ENCODE results near the gene LINC00237.

The LINC00237 gene

GRCh38 chr20:21134883-21135493, 28.8 kb upstream of the LINC00237 start:
- TF ChIP-seq CTCF (IDR thresholded peaks at IDR 0.05; ENCODE audit: insufficient read depth, missing control alignments), result no peak
- DNase-seq (ENCODE audit: insufficient read length, low spot score) (no peak), FAIRE-seq (no peak)

- FAIRE-seq (no peak), DNase-seq (ENCODE audit: insufficient read length, low spot score) (no peak)
- no peak for TF ChIP-seq CTCF (IDR thresholded peaks at IDR 0.05; ENCODE audit: insufficient read depth, missing control alignments)
Observed at GRCh38 chr20:21133917-21134622, 27.9 kb upstream of the LINC00237 start.

GRCh38 chr20:21133404-21133803, 27.2 kb upstream of the LINC00237 start:
- FAIRE-seq (no peak), DNase-seq (ENCODE audit: insufficient read length, low spot score) (no peak)
- no peak for TF ChIP-seq CTCF (IDR thresholded peaks at IDR 0.05; ENCODE audit: insufficient read depth, missing control alignments)

- DNase-seq (ENCODE audit: insufficient read length, low spot score) (no peak), FAIRE-seq (no peak)
- TF ChIP-seq CTCF (IDR thresholded peaks at IDR 0.05; ENCODE audit: insufficient read depth, missing control alignments), result no peak
Observed at GRCh38 chr20:21129861-21130260, 23.7 kb upstream of the LINC00237 start.

GRCh38 chr20:21127201-21127981, 21.2 kb upstream of the LINC00237 start:
- no peak for FAIRE-seq
- no peak for TF ChIP-seq CTCF (IDR thresholded peaks at IDR 0.05; ENCODE audit: insufficient read depth, missing control alignments)
- DNase-seq (ENCODE audit: insufficient read length, low spot score), result no peak

- no peak for TF ChIP-seq CTCF (IDR thresholded peaks at IDR 0.05; ENCODE audit: insufficient read depth, missing control alignments)
- DNase-seq (ENCODE audit: insufficient read length, low spot score), result no peak
- no peak for FAIRE-seq
Observed at GRCh38 chr20:21126581-21126870, 20.4 kb upstream of the LINC00237 start.

All from D721Med (cell line).